ENCODE measurements around the gene NUMB. TPM values are rescaled to one million over a fixed set of nuclear protein-coding genes. Genes with fewer than 3 reads are reported as not detected.

Gene NUMB
- total RNA-seq, 1 donor from 2014 or later: 92.4 TPM

GRCh38 chr14:73266317-73266716, 192.0 kb downstream of the NUMB start:
- Mint-ChIP-seq H3K36me3 (ENCODE audit: insufficient read depth) (no peaks in the 10 kb centered on the region), H3K9me3 (ENCODE audit: low read depth) (no peaks in the 10 kb centered on the region), H3K27me3 (peaks cover 7% of the 10 kb centered on the region), H3K4me1 (ENCODE audit: low read depth) (peaks cover 4% of the 10 kb centered on the region), H3K27ac (no peak overlapping the region), H3K4me3 (ENCODE audit: low read depth) (no peak overlapping the region)
- no peak for DNase-seq (ENCODE audit: low spot score, unreplicated experiment)
- no peak for TF ChIP-seq CTCF (IDR thresholded peaks at IDR 0.05; ENCODE audit: unreplicated experiment)

- H3K27me3 Mint-ChIP-seq: peaks cover 7% of the 10 kb centered on the region
- no peak overlapping the region for H3K27ac Mint-ChIP-seq
- no peaks in the 10 kb centered on the region for H3K36me3 Mint-ChIP-seq (ENCODE audit: insufficient read depth)
- H3K4me3 Mint-ChIP-seq (ENCODE audit: low read depth): no peak overlapping the region
- TF ChIP-seq CTCF (IDR thresholded peaks at IDR 0.05; ENCODE audit: unreplicated experiment): no peak
- no peaks in the 10 kb centered on the region for H3K9me3 Mint-ChIP-seq (ENCODE audit: low read depth)
- no peak for DNase-seq (ENCODE audit: low spot score, unreplicated experiment)
- peaks cover 4% of the 10 kb centered on the region for H3K4me1 Mint-ChIP-seq (ENCODE audit: low read depth)
Observed at GRCh38 chr14:73265721-73266046, 192.7 kb downstream of the NUMB start.

GRCh38 chr14:73264885-73265720, 193.2 kb downstream of the NUMB start:
- DNase-seq (ENCODE audit: low spot score, unreplicated experiment): no peak
- H3K4me3 Mint-ChIP-seq (ENCODE audit: low read depth): no peak overlapping the region
- H3K27me3 Mint-ChIP-seq: peaks cover 5% of the 10 kb centered on the region
- no peaks in the 10 kb centered on the region for H3K4me1 Mint-ChIP-seq (ENCODE audit: low read depth)
- peak overlapping the region; percentile 90 for H3K27ac Mint-ChIP-seq
- H3K9me3 Mint-ChIP-seq (ENCODE audit: low read depth): no peaks in the 10 kb centered on the region
- H3K36me3 Mint-ChIP-seq (ENCODE audit: insufficient read depth): no peaks in the 10 kb centered on the region
- no peak for TF ChIP-seq CTCF (IDR thresholded peaks at IDR 0.05; ENCODE audit: unreplicated experiment)

GRCh38 chr14:73264080-73264884, 194.1 kb downstream of the NUMB start:
- no peaks in the 10 kb centered on the region for H3K36me3 Mint-ChIP-seq (ENCODE audit: insufficient read depth)
- no peak for TF ChIP-seq CTCF (IDR thresholded peaks at IDR 0.05; ENCODE audit: unreplicated experiment)

GRCh38 chr14:73263606-73264005, 194.7 kb downstream of the NUMB start:
- DNase-seq (ENCODE audit: low spot score, unreplicated experiment): no peak
- Mint-ChIP-seq H3K27me3 (peaks cover 5% of the 10 kb centered on the region), H3K9me3 (ENCODE audit: low read depth) (no peaks in the 10 kb centered on the region)

More at GRCh38 chr14:73264080-73264884, 194.1 kb downstream of the NUMB start:
- Mint-ChIP-seq H3K27ac (peak overlapping the region; percentile 90), H3K4me3 (ENCODE audit: low read depth) (no peak overlapping the region), H3K4me1 (ENCODE audit: low read depth) (no peaks in the 10 kb centered on the region), H3K27me3 (peaks cover 5% of the 10 kb centered on the region), H3K9me3 (ENCODE audit: low read depth) (no peaks in the 10 kb centered on the region)
- DNase-seq (ENCODE audit: low spot score, unreplicated experiment): no peak

More at GRCh38 chr14:73263606-73264005, 194.7 kb downstream of the NUMB start:
- Mint-ChIP-seq H3K4me3 (ENCODE audit: low read depth) (no peak overlapping the region), H3K4me1 (ENCODE audit: low read depth) (no peaks in the 10 kb centered on the region), H3K36me3 (ENCODE audit: insufficient read depth) (no peaks in the 10 kb centered on the region), H3K27ac (no peak overlapping the region)
- TF ChIP-seq CTCF (IDR thresholded peaks at IDR 0.05; ENCODE audit: unreplicated experiment): no peak
